H1 (cell line): ENCODE measurements around the gene OSTN. TPM values are rescaled to one million over a fixed set of nuclear protein-coding genes. Genes with fewer than 3 reads are reported as not detected.
A peak's percentile ranks its signal among the peaks of the same experiment; 100 is the strongest.

Experiments used
- CTCF ChIA-PET: fragments of 300-600 bp; sonication (Branson Sonifier 250); formaldehyde crosslinking; loops from one replicate; lab custom pipeline; 2021; ENCODE audit not compliant: partially characterized antibody; lab: Charles Lee
- POLR2A ChIA-PET: fragments of 300-600 bp; sonication (Branson Sonifier 250); formaldehyde crosslinking; loops from one replicate; lab custom pipeline; 2021; ENCODE audit warnings: inconsistent platforms; ENCODE audit not compliant: partially characterized antibody; lab: Charles Lee
- DNase-seq, 2 experiments: peaks; one replicate each; pipeline versions ENCODE4 v3.0.0 to v3.0.0-alpha.2; 2010 to 2022; ENCODE audit warnings: low spot score in 2 of 2, low read depth in 1 of 2, mixed read lengths in 1 of 2
- FAIRE-seq: peaks from 2 replicates; lab custom pipeline; 2011; peaks lifted over from hg19 to GRCh38; lab: Jason Lieb, UNC
- H2AFZ ChIP-seq: 2 replicates; pipeline ENCODE4 v1.8.1; 2012; ENCODE audit warnings: low read length, inconsistent platforms
- H2AK5ac ChIP-seq: 2 replicates; pipeline ENCODE4 v1.6.1; 2013; ENCODE audit warnings: low read depth, low read length
- H2BK120ac ChIP-seq: replicated peaks from 2 replicates; pipeline ENCODE3; 2013; ENCODE audit warnings: low read depth, low read length, inconsistent platforms
- H2BK12ac ChIP-seq: 2 replicates; pipeline ENCODE4 v1.6.1; 2013; ENCODE audit warnings: low read depth, low read length
- H2BK15ac ChIP-seq: 2 replicates; pipeline ENCODE4 v1.6.1; 2013; ENCODE audit warnings: low read length
- H2BK20ac ChIP-seq: 2 replicates; pipeline ENCODE4 v1.6.1; 2013; ENCODE audit warnings: low read length
- H2BK5ac ChIP-seq: 2 replicates; pipeline ENCODE4 v1.6.1; 2013; ENCODE audit warnings: low read depth, low read length
- H3K14ac ChIP-seq: 2 replicates; pipeline ENCODE4 v1.6.1; 2013; ENCODE audit warnings: inconsistent platforms; ENCODE audit not compliant: insufficient read length
- H3K18ac ChIP-seq: 2 replicates; pipeline ENCODE4 v1.6.1; 2013; ENCODE audit warnings: low read length; ENCODE audit errors: extremely low read depth
- H3K23ac ChIP-seq: 2 replicates; pipeline ENCODE4 v1.6.1; 2013; ENCODE audit warnings: inconsistent platforms; ENCODE audit not compliant: insufficient read length
- H3K23me2 ChIP-seq: 2 replicates; pipeline ENCODE4 v1.6.1; 2013; ENCODE audit warnings: low read depth, low read length
- H3K27ac ChIP-seq: 2 replicates; pipeline ENCODE4 v1.6.1; 2011; ENCODE audit warnings: low read depth, low read length, inconsistent platforms
- H3K27me3 ChIP-seq, 4 experiments: replicated peaks in 1 of 4; 1 replicate in 1 of 4; 2 replicates in 3 of 4; pipeline versions ENCODE4 v1.6.1 to v1.8.1; 2011 to 2013; ENCODE audit warnings: low read length in 3 of 4, mild to moderate bottlenecking in 3 of 4, inconsistent platforms in 2 of 4, mixed read lengths in 2 of 4, moderate library complexity in 1 of 4; ENCODE audit not compliant: control insufficient read depth in 3 of 4, insufficient read depth in 3 of 4; ENCODE audit errors: extremely low read depth in 1 of 4
- H3K36me3 ChIP-seq, 4 experiments: 2 replicates each; pipeline versions ENCODE4 v1.6.1 to v1.8.1; 2011 to 2013; ENCODE audit warnings: mild to moderate bottlenecking in 4 of 4, low read length in 3 of 4, moderate library complexity in 2 of 4, control low read depth in 1 of 4, inconsistent platforms in 1 of 4; ENCODE audit not compliant: insufficient read depth in 4 of 4, control insufficient read depth in 2 of 4
- H3K4ac ChIP-seq: replicated peaks from 2 replicates; pipeline ENCODE3; 2013; ENCODE audit warnings: low read length, low read depth, mixed read lengths, inconsistent platforms; ENCODE audit not compliant: insufficient read length
- H3K4me1 ChIP-seq, 4 experiments: replicated peaks in 1 of 4; 1 replicate in 1 of 4; 2 replicates in 3 of 4; pipeline versions ENCODE4 v1.6.1 to v1.8.1; 2011 to 2013; ENCODE audit warnings: low read length in 3 of 4, inconsistent platforms in 2 of 4, mixed read lengths in 1 of 4; ENCODE audit not compliant: insufficient read depth in 4 of 4, control insufficient read depth in 3 of 4
- H3K4me2 ChIP-seq, 2 experiments: 2 replicates each; pipeline versions ENCODE4 v1.6.1 to v1.8.1; 2011 to 2013; ENCODE audit warnings: low read depth in 2 of 2, low read length in 2 of 2, control low read depth in 1 of 2, inconsistent platforms in 1 of 2, mild to moderate bottlenecking in 1 of 2; ENCODE audit not compliant: insufficient read depth in 1 of 2
- H3K4me3 ChIP-seq, 4 experiments: fragments of 200-600, 300-600 bp in 1 of 4; sonication (generic), shearing (Covaris generic), sonication (Bioruptor Twin) in 1 of 4; 2 replicates each; pipeline versions ENCODE4 v1.5.1 to v1.8.1; 2011 to 2016; ENCODE audit warnings: low read length in 4 of 4, low read depth in 3 of 4, control low read depth in 2 of 4, inconsistent platforms in 2 of 4, mild to moderate bottlenecking in 2 of 4, mixed read lengths in 1 of 4, moderate library complexity in 1 of 4; ENCODE audit not compliant: insufficient read depth in 2 of 4; ENCODE audit errors: extremely low read depth in 1 of 4
- H3K56ac ChIP-seq: replicated peaks from 2 replicates; pipeline ENCODE3; 2013; ENCODE audit warnings: low read depth, mild to moderate bottlenecking, mixed read lengths, low read length, inconsistent platforms; ENCODE audit not compliant: insufficient read length
- H3K79me1 ChIP-seq: 2 replicates; pipeline ENCODE4 v1.6.1; 2013; ENCODE audit warnings: low read depth, low read length, control low read depth
- H3K79me2 ChIP-seq, 2 experiments: 2 replicates each; pipeline versions ENCODE4 v1.6.1 to v1.8.1; 2012 to 2013; ENCODE audit warnings: low read length in 2 of 2, mild to moderate bottlenecking in 2 of 2, inconsistent platforms in 1 of 2; ENCODE audit not compliant: insufficient read depth in 2 of 2, control insufficient read depth in 1 of 2
- H3K9ac ChIP-seq, 4 experiments: replicated peaks in 1 of 4; 1 replicate in 1 of 4; 2 replicates in 3 of 4; pipeline versions ENCODE4 v1.6.1 to v1.8.1; 2011 to 2013; ENCODE audit warnings: low read depth in 3 of 4, low read length in 3 of 4, control low read depth in 2 of 4, mild to moderate bottlenecking in 2 of 4, moderate library complexity in 2 of 4, inconsistent platforms in 1 of 4; ENCODE audit errors: extremely low read depth in 1 of 4
- H3K9me3 ChIP-seq, 2 experiments: 2 replicates each; pipeline versions ENCODE4 v1.6.1 to v1.8.1; 2012 to 2013; ENCODE audit warnings: mild to moderate bottlenecking in 2 of 2, moderate library complexity in 2 of 2, control low read depth in 1 of 2, inconsistent platforms in 1 of 2, low read depth in 1 of 2, low read length in 1 of 2, mixed read lengths in 1 of 2; ENCODE audit not compliant: insufficient read depth in 2 of 2
- H4K20me1 ChIP-seq, 2 experiments: replicated peaks in 1 of 2; 2 replicates each; pipeline versions ENCODE3 to v1.8.1; 2011 to 2013; ENCODE audit warnings: inconsistent platforms in 2 of 2, low read length in 2 of 2, mild to moderate bottlenecking in 1 of 2; ENCODE audit not compliant: insufficient read depth in 2 of 2, control insufficient read depth in 1 of 2
- H4K5ac ChIP-seq: 2 replicates; pipeline ENCODE4 v1.6.1; 2013; ENCODE audit warnings: low read length, low read depth, mixed read lengths, inconsistent platforms; ENCODE audit not compliant: insufficient read length
- H4K8ac ChIP-seq: 2 replicates; pipeline ENCODE4 v1.8.0; 2013; ENCODE audit warnings: mild to moderate bottlenecking, moderate library complexity, low read length, inconsistent platforms; ENCODE audit not compliant: insufficient read depth; ENCODE audit errors: extremely low read depth
- H4K91ac ChIP-seq: replicated peaks from 2 replicates; pipeline ENCODE3; 2013; ENCODE audit warnings: low read length, mixed read lengths, inconsistent platforms; ENCODE audit not compliant: insufficient read length
- ATF2 ChIP-seq: IDR thresholded peaks from 2 replicates; pipeline ENCODE4 v1.6.1; 2012; ENCODE audit warnings: low read length, inconsistent platforms
- BRCA1 ChIP-seq: IDR thresholded peaks from 2 replicates; pipeline ENCODE4 v1.6.1; 2012; ENCODE audit warnings: low read depth, low read length, improper control_type of control experiment
- EZH2 ChIP-seq: fragments of 200-600 bp; sonication (generic); IDR thresholded peaks from 2 replicates; pipeline ENCODE4 v1.7.1; 2012; ENCODE audit warnings: low read depth, mild to moderate bottlenecking, moderate library complexity, low read length, inconsistent platforms; ENCODE audit not compliant: severe bottlenecking
- FOSL1 ChIP-seq: IDR thresholded peaks from 2 replicates; pipeline ENCODE4 v1.6.1; 2011; ENCODE audit warnings: mild to moderate bottlenecking, low read depth, low read length, moderate library complexity; ENCODE audit not compliant: insufficient read depth
- JUN ChIP-seq: IDR thresholded peaks from 2 replicates; pipeline ENCODE4 v1.6.1; 2011; ENCODE audit warnings: low read depth, mild to moderate bottlenecking, improper control_type of control experiment, low read length
- TCF12 ChIP-seq: IDR thresholded peaks from 2 replicates; pipeline ENCODE4 v1.6.1; 2011; ENCODE audit warnings: low read depth, mild to moderate bottlenecking, low read length
- YY1 ChIP-seq: IDR thresholded peaks from 2 replicates; pipeline ENCODE4 v1.6.1; 2011; ENCODE audit warnings: low read depth, mild to moderate bottlenecking, low read length
- WGBS, 2 experiments: shearing (Covaris generic) in 1 of 2; methylation state at CpG; one replicate each; pipeline versions ENCODE4 v1.1.6 to v1.1.7; 2013 to 2015; ENCODE audit warnings: low lambda C conversion rate in 2 of 2, mixed read lengths in 2 of 2, inconsistent platforms in 1 of 2, low coverage in 1 of 2, missing lambda C conversion rate in 1 of 2; ENCODE audit not compliant: insufficient replicate concordance in 2 of 2, insufficient coverage in 1 of 2, insufficient read length in 1 of 2; ENCODE audit errors: extremely low coverage in 1 of 2, missing lambda C conversion rate in 1 of 2; 5-methylcytosine and 5-hydroxymethylcytosine counted together
- polyA plus RNA-seq, 7 experiments: library from polyadenylated mRNA; depleted of rRNA in 3 of 7; stranded (reverse) in 5 of 7; unstranded in 2 of 7; fragments of >200 nt in 5 of 7; fragments of 200-250 nt in 2 of 7; gene quantifications; 1 replicate in 5 of 7; 2 replicates in 1 of 7; 4 replicates in 1 of 7; pipeline versions ENCODE4 v1.2.1 to v1.2.3, GENCODE V29; 2011 to 2013; ENCODE audit warnings: missing spikeins in 2 of 7, mixed read lengths in 2 of 7
- total RNA-seq: library from RNA; stranded (reverse); fragmentation: NEBNext Ultra II Directional; extraction: Animal tissue kit (Norgen Biotek cat#: 25700); gene quantifications from 2 replicates; pipeline ENCODE4 v1.2.1, GENCODE V29; 2021

The OSTN gene
- total and polyA plus RNA-seq, 2 of the 8 experiments (the other 6 are each of a cell fraction or from before 2014, with no cell fraction given) = not detected

- FAIRE-seq (no peak), DNase-seq (no peak)
- H2BK12ac ChIP-seq = peak overlapping the region; percentile 34; the same call in 1 of the 2 replicates
- no peak overlapping the region; a peak in 1 of 4 replicates for H3K4me2 ChIP-seq
- peak overlapping the region; percentile 34; the same call in 1 of the 2 replicates for H2AFZ ChIP-seq
- no peak overlapping the region for H3K9ac ChIP-seq
- POLR2A ChIA-PET = no interaction called here
- CTCF ChIA-PET = no interaction called here
- H3K79me1 ChIP-seq = no peaks in the 10 kb centered on the region
- no peak overlapping the region for H3K23ac ChIP-seq
- no peaks in the 10 kb centered on the region for H3K79me2 ChIP-seq
- no peaks in the 10 kb centered on the region for H3K36me3 ChIP-seq
- no peak overlapping the region for H3K4me3 ChIP-seq
- no peak overlapping the region for H2BK15ac ChIP-seq
- H2BK5ac ChIP-seq = 0 out of 2 replicates have a peak overlapping the region, but pooled peaks have one; percentile 11
- TF ChIP-seq JUN (no peak), YY1 (no peak), ATF2 (no peak), FOSL1 (no peak), TCF12 (no peak), EZH2 (no peak), BRCA1 (no peak)
- TF ChIP-seq, all 59 proteins: peak for 0
- Histone ChIP-seq H3K4ac (no peak overlapping the region), H3K27me3 (no peaks in the 10 kb centered on the region), H3K23me2 (no peaks in the 10 kb centered on the region), H4K20me1 (no peaks in the 10 kb centered on the region), H3K56ac (no peak overlapping the region), H3K14ac (no peak overlapping the region), H3K9me3 (no peaks in the 10 kb centered on the region), H3K27ac (peak overlapping the region; percentile 47; the same call in 1 of the 2 replicates), H3K18ac (no peak overlapping the region; the same call in 1 of the 2 replicates), H4K91ac (no peak overlapping the region), H4K5ac (peak overlapping the region; percentile 47), H2BK20ac (no peak overlapping the region; the same call in 1 of the 2 replicates), H4K8ac (no peak overlapping the region), H2AK5ac (no peak overlapping the region), H2BK120ac (no peak overlapping the region), H3K4me1 (peaks cover 3 to 10% (median 8%) of the 10 kb centered on the region in 4 experiments; a peak in 4 of 7 replicates)
- WGBS, 2 experiments = 77% methylated on average over 11 of the region's 11 CpGs; no CpG with 5 or more reads in 1 of the 2 experiments
Observed at GRCh38 chr3:191260431-191261303, 61.6 kb downstream of the OSTN start.
